Lower lobe of right lung (tissue), 2 donors: ENCODE data around the gene CASQ2. TPM values are rescaled to one million over a fixed set of nuclear protein-coding genes. Genes with fewer than 3 reads are reported as not detected.

ENCODE experiments used
- ATAC-seq, 2 donors: fragments of 200-7000 bp; cut with Tn5 transposase; one replicate each; pipeline ENCODE4 v1.9.1; 2020 to 2022; ENCODE audit warnings: mild to moderate bottlenecking in 2 of 2, moderate library complexity in 2 of 2
- DNase-seq: peaks from one replicate; pipeline ENCODE4 v3.0.0-alpha.2; 2020
- H3K27ac ChIP-seq: fragments of 200-600 bp; one replicate; pipeline ENCODE4 v1.8.0; 2022
- H3K27me3 ChIP-seq: fragments of 200-600 bp; one replicate; pipeline ENCODE4 v1.8.0; 2022; ENCODE audit warnings: low read depth
- H3K36me3 ChIP-seq: fragments of 200-600 bp; one replicate; pipeline ENCODE4 v1.8.0; 2022; ENCODE audit warnings: mild to moderate bottlenecking
- H3K4me1 ChIP-seq: fragments of 200-600 bp; one replicate; pipeline ENCODE4 v1.8.0; 2022
- H3K4me3 ChIP-seq: fragments of 200-600 bp; one replicate; pipeline ENCODE4 v1.8.0; 2022; ENCODE audit warnings: mild to moderate bottlenecking
- H3K9me3 ChIP-seq: fragments of 200-600 bp; one replicate; pipeline ENCODE4 v1.8.0; 2022
- intact Hi-C: fragments of 100-400 bp; cut with DNase I; formaldehyde crosslinking; loops from one replicate; pipeline ENCODE4 v1.11.0; 2022
- total RNA-seq: library from RNA; stranded (reverse); fragmentation: NEBNext Ultra II Directional; extraction: Animal tissue kit (Norgen Biotek cat#: 25700); gene quantifications from one replicate; pipeline ENCODE4 v1.2.1, GENCODE V29; 2021
- TF ChIP-seq, protein P1 (sequence below): fragments of 200-600 bp; IDR thresholded peaks from one replicate; pipeline ENCODE4 v1.8.0; 2022; ENCODE audit warnings: antibody characterized with exemption, mild to moderate bottlenecking
- donor health status: DM: no; HTN: yes; CAD: no; lungs with severe emphysema.

The CASQ2 gene
- total RNA-seq, 1 donor from 2014 or later, result 3.3 TPM

GRCh38 chr1:115685029-115685705, 83.3 kb downstream of the CASQ2 start:
- Histone ChIP-seq H3K27me3 (no peaks in the 10 kb centered on the region), H3K27ac (no peak overlapping the region), H3K9me3 (no peaks in the 10 kb centered on the region), H3K4me3 (no peak overlapping the region), H3K4me1 (no peaks in the 10 kb centered on the region), H3K36me3 (peaks cover 48% of the 10 kb centered on the region)
- TF ChIP-seq, protein P1, sequence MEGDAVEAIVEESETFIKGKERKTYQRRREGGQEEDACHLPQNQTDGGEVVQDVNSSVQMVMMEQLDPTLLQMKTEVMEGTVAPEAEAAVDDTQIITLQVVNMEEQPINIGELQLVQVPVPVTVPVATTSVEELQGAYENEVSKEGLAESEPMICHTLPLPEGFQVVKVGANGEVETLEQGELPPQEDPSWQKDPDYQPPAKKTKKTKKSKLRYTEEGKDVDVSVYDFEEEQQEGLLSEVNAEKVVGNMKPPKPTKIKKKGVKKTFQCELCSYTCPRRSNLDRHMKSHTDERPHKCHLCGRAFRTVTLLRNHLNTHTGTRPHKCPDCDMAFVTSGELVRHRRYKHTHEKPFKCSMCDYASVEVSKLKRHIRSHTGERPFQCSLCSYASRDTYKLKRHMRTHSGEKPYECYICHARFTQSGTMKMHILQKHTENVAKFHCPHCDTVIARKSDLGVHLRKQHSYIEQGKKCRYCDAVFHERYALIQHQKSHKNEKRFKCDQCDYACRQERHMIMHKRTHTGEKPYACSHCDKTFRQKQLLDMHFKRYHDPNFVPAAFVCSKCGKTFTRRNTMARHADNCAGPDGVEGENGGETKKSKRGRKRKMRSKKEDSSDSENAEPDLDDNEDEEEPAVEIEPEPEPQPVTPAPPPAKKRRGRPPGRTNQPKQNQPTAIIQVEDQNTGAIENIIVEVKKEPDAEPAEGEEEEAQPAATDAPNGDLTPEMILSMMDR, result no peak
- ATAC-seq (no peak), DNase-seq (no peak)
- intact Hi-C loops, result no loop called here

GRCh38 chr1:115682792-115683191, 85.7 kb downstream of the CASQ2 start:
- no peak for DNase-seq
- TF ChIP-seq, protein P1, result no peak
- H3K27ac ChIP-seq, result no peak overlapping the region
- intact Hi-C loops, result no loop called here
- H3K36me3 ChIP-seq, result peaks cover 30% of the 10 kb centered on the region
- no peak for ATAC-seq
- no peaks in the 10 kb centered on the region for H3K27me3 ChIP-seq
- no peaks in the 10 kb centered on the region for H3K9me3 ChIP-seq
- no peak overlapping the region for H3K4me3 ChIP-seq
- peaks cover 7% of the 10 kb centered on the region for H3K4me1 ChIP-seq

DNA sequence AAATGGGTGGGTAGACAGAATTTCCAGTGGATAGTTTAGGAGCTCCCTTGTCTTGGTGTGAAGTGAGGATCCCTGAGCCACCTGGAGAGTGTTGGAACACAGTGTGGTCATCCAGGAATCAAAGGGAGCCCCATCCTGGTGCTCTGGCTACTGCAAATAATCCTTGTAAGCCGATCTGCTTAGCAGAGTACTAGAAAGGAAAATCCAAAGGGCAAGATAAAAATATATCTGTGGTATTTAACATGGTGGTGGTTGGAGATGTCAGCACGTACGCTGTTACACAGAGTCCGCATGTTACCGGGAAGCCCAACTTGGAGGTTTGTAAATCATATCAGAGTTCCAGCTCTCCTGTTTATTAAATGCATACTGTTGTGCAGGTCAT, 87.8 kb downstream of the CASQ2 start:
- Histone ChIP-seq H3K27ac (no peak overlapping the region), H3K9me3 (no peaks in the 10 kb centered on the region), H3K4me3 (no peak overlapping the region), H3K27me3 (no peaks in the 10 kb centered on the region), H3K4me1 (peaks cover 7% of the 10 kb centered on the region), H3K36me3 (peaks cover 18% of the 10 kb centered on the region)
- no peak for DNase-seq
- intact Hi-C loops, result no loop called here
- ATAC-seq, result no peak
- TF ChIP-seq, protein P1, result no peak

DNA sequence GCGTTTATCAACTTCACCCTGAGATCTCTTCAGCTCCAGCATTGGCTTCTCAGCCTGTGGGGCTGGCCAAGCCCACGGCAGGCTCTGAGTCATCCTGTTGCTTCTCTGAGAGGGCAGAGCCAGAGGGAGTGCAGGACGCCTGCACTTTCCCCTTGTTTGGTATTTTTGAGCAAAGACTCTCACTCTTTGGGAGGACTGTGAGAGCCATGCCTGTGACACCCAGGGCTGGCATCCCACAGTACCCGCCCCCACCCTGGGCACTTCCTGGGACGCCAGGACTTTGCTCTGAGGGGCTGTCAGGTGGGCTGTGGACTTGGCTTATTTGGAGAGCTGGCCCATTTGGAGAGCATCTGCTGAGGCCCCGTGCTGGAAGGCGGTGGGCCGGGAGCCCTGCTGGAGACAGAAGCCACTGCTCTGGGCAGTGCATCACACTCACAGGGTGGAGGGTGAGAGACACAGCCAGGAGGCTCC, 89.3 kb downstream of the CASQ2 start:
- ATAC-seq, result peak; percentile 61 to 84

DNA sequence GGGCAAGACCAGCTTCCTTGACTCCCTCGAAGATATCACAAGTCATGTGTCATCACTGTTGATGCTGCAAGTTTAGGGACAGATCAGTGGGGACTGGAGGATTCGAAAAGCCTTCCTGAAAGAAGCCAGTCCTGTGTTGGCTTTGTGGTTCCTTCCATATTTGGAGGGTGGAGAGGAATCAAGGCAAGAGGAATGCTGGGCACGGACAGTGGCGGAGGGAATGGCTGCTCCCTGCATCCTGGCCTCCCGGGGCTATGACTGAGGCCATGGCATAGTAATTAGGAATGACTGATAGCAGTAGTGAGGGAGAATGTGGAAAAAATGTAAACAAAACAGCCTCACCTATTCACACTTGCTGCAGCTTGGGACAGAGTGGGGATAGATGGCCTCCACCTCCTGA, 90.4 kb downstream of the CASQ2 start:
- intact Hi-C loops, result no loop called here
- Histone ChIP-seq H3K4me1 (peaks cover 7% of the 10 kb centered on the region), H3K27me3 (no peaks in the 10 kb centered on the region), H3K27ac (no peak overlapping the region), H3K36me3 (no peaks in the 10 kb centered on the region), H3K4me3 (no peak overlapping the region), H3K9me3 (no peaks in the 10 kb centered on the region)
- ATAC-seq (no peak), DNase-seq (no peak)
- TF ChIP-seq, protein P1, result no peak

More for the DNA sequence above, 89.3 kb downstream of the CASQ2 start:
- Histone ChIP-seq H3K4me1 (peaks cover 7% of the 10 kb centered on the region), H3K27ac (no peak overlapping the region), H3K36me3 (peaks cover 3% of the 10 kb centered on the region), H3K9me3 (no peaks in the 10 kb centered on the region), H3K4me3 (no peak overlapping the region), H3K27me3 (no peaks in the 10 kb centered on the region)
- TF ChIP-seq, protein P1, result no peak
- intact Hi-C loops, result no loop called here
- DNase-seq, result no peak
